SIG-M5 treated with dmso at 0.1 percent for 504 hours (cell line): ENCODE results near the gene HMX2.

Experiments used
- DNase-seq: peaks from one replicate; lab custom pipeline; 2025; ENCODE audit not compliant: unreplicated experiment; lab: John Stamatoyannopoulos, UW

HMX2 gene

GRCh38 chr10:123180101-123181090, 32.5 kb downstream of the HMX2 start:
- no peak for DNase-seq

DNA sequence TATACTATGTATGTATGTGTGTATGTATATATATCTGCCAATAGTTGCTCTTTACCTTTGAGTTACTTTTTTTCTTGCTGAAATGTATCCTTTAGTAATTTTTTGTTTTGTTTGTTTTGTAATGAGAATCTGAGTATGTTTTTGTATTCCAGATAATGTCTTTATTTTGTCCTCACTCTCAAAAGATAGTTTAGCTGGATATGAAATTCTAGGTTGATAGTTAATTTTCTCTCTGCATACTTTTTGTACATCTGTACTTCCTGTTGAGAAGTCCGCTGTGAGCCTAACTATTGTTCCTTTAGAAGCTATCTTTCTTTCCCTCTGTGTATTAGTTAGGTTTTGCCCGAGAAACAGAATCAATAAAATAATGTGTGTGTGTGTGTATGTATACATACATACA, 35.8 kb downstream of the HMX2 start:
- no peak for DNase-seq

DNA sequence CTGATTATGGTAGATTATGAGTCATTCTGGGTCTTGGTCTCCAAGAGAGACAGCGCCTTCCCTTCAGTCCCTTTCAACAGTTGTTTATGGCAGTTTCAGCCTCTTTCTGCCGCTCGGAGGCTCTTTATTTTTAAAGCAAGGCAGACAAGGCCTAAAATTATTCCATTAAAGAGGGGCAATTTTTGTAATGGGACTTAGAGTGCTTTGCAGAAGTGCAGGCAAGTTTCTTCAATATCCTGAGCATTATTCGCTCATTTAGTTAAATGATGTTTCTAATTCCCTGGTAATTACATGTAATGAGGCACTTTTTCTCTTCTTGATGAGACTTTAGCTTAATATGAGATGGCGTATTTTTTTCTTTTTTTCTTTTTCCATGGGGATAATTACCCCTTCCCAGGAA, 39.8 kb downstream of the HMX2 start:
- no peak for DNase-seq

- no peak for DNase-seq
These were observed 44.0 kb downstream of the HMX2 start for GRCh38 chr10:123191886-123192285.

DNA sequence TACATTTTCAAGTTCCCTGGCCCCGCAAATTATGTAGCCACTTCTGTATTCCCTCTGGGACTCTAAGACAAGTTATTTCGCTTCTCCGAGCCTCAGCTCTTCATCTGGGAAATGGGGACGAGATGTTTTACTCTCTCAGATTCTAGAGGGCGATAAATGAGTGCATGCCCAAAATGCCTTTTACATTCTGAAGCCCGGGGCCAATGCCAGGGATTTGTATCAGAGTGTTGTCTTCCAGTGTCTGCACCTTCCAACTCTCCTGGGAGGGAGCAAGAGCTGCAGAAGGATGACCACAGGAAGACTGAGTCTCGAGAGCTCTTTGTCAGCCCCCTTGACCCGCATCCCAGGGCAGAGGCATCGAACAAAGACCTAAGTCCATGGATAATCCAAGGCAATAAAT, 46.1 kb downstream of the HMX2 start:
- DNase-seq, result no peak
